NT2/D1 (cell line): ENCODE results near the gene SBSN.

ENCODE experiments used
- SUZ12 ChIP-seq: IDR thresholded peaks from 2 replicates; pipeline ENCODE4 v1.6.1; 2011; ENCODE audit not compliant: insufficient read length, insufficient read depth; ENCODE audit errors: extremely low read depth
- ZNF274 ChIP-seq: IDR thresholded peaks from 2 replicates; pipeline ENCODE4 v1.6.1; 2011; ENCODE audit warnings: mild to moderate bottlenecking, low read depth, low read length

DNA sequence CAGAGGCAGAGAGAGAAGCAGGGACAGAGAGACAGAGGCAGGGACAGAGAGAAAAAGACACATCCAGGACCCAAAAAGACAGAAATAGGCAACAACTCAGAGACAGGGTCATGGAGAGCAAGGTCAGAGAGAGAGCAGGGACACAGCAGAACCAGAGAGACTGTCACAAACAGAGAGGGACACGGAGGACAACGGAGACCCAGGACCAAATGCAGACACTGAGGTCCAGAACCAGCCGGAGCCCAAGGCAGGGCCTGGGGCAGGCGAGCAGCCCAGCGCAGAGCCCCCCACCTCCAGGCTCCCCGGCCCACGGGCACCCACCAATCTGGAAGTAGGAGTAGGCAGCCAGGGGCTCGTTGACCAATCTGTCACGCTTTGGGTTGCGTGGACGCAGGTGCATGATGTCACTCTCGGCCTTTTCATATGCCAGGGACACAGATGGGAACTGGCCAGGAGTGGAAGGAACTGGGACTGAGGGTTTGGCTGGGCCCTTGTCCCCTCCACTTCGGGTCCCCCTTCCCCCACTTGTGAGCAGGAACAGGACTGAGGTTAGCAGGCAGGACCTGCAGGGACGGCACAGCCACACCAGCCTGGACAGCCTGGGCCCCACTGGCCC, 25.4 kb upstream of the SBSN start:
- TF ChIP-seq SUZ12 = no peak
- no peak for TF ChIP-seq ZNF274
